ENCODE data around the gene GALNS.
"Not testable (repeated sequence)": the region's sequence is repeated elsewhere in the genome, so short reads cannot be mapped to it uniquely, and the experiment has no call there.

Gene GALNS, protein sequence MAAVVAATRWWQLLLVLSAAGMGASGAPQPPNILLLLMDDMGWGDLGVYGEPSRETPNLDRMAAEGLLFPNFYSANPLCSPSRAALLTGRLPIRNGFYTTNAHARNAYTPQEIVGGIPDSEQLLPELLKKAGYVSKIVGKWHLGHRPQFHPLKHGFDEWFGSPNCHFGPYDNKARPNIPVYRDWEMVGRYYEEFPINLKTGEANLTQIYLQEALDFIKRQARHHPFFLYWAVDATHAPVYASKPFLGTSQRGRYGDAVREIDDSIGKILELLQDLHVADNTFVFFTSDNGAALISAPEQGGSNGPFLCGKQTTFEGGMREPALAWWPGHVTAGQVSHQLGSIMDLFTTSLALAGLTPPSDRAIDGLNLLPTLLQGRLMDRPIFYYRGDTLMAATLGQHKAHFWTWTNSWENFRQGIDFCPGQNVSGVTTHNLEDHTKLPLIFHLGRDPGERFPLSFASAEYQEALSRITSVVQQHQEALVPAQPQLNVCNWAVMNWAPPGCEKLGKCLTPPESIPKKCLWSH

DNA sequence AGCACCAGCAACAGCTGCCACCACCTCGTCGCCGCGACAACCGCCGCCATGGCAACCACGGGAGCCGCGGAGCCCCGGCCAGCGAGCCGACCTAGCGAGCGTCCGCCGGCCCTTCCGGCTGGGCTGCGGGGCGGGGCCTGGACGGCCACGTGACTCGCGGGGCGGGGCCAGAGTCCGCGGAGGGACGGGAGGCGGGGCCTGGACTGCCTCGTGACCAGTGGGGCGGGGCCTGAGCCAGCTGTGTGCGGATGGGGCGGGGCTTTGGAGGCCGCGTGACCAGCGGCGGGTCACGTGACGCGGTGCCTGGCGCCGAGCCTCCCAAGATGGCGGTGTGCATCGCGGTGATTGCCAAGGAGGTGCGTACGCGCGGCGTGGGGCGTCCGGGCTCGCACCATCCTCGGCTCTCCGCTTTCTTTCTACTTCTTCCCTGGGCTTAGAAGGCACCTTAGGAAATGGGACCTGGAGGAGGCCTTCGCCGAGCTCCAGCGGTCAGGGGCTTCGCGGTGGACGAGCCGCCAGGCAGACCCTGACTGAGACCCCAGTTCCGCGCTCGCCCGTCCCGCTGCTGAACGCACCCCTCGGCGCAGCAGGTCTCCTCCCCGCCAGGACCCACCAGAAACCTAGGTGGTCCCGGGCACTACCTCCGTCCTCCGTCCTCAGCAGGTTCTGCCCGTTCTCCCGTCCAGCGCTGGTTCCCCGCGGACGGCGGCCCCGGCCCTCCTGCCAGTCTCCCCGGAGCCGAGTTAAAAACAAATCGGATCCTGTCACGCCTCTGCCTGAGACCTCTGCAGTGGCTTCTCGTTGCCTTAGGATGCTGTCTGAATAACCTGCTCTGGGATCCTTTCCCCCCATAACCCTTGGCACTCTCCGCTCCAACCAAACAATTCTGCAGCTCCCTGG, at the start of gene GALNS, which contains the start of gene TRAPPC2L:
GALNS (minus strand) TSS at position 120 of the 900 bp plus-strand sequence; CDS start at position 50, 70 bp downstream.
TRAPPC2L (plus strand) TSS at position 300 of the 900 bp plus-strand sequence; CDS start at position 324, 24 bp downstream.
- DNase-seq (ENCODE audit: low spot score) (peak; percentile 88), FAIRE-seq (no peak)

DNA sequence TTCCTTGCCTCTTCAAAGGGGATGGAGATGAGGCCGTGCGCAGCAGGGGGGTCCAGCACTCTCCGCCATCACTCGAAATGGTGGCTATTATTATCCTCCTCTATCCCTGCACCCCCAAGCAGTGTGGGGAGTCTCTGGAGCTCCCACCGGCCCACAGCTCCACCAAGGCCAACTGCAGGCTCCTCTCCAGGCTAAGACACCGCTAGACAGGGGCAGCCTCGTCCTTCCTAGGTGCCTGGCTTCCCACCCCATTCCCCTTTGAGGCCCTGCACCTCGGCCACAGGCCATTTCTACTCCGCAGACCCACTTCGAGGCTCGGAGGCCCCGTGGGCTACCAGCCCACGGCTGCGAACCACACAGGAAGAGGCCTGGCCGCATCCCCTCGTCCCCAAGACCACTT, 49.3 kb upstream of the GALNS start:
- DNase-seq (ENCODE audit: low spot score) = no peak
- no peak for FAIRE-seq

DNA sequence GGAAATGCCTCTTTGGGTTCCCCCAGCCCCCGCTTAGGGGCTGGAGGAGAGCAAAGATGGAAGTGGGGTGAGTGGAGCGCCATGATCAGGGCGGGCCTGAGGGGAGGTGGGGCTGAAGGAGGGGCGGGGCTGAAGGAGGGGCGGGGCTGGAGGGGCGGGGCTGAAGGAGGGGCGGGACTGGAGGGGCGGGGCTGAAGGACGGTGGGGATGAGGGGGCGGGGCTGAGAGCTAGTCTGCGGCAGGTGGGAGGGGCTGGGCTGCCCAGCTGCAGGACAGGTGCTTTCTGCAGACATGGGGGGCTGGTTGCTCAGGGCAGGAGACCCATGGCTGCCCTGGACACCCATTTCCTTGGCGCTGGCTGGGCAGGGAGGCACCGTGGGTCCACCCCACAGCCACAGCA, 48.8 kb upstream of the GALNS start:
- no peak for DNase-seq (ENCODE audit: low spot score)
- FAIRE-seq = no peak

DNA sequence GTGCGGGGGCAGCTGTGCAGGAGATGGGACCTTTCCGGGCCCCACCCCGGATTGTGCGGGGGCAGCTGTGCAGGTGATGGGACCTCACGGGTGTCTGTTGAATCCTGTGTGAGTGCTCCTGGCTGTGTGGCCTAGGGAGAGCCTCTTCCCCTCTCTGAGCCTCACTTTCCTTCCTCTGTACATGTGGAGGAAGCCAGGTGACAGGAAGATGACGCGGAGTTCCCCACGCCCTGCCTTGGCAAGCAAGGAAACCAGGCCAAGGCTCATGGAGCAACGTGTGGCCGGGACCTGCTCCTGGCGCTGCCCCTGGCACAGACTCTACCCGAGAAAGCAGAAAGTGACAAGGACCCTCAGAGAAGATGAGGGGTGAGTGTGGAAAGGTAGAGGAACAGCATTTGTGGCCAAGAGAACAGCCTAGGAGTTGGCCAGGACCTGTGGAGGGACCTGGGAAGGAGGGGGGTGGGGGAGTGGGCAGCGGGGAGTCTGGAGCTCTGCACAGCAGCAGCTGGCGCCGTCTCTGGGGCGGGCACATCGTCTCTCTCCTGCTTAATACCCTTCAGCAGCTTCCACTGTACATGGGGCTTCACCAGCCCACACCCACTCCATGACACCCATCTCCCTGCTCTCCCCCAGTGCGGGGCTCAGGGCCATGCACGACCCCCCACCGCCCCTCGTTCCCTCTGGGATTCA, 48.1 kb upstream of the GALNS start:
- DNase-seq (ENCODE audit: low spot score) (no peak), FAIRE-seq (no peak)

DNA sequence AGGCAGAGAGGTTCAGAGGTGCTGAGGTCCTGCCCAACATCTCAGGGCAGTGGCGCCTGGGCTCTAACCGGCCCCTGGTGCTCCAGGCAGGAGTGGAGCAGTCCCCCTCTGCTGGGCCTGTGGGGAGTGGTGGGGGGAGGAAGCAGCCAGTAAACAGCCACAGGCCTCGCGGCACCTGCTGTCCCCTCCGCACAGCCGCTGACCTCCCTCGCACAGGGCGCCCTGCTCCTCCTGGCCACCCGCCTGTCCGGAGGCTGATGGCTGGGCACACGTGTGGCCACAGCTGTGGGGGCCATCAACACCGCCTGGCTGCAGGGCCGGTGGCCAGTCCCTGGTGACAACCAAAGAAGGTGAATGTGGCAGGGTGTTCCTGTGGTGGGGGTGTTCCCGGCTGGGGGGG, 46.5 kb upstream of the GALNS start:
- DNase-seq (ENCODE audit: low spot score) (no peak), FAIRE-seq (no peak)

DNA sequence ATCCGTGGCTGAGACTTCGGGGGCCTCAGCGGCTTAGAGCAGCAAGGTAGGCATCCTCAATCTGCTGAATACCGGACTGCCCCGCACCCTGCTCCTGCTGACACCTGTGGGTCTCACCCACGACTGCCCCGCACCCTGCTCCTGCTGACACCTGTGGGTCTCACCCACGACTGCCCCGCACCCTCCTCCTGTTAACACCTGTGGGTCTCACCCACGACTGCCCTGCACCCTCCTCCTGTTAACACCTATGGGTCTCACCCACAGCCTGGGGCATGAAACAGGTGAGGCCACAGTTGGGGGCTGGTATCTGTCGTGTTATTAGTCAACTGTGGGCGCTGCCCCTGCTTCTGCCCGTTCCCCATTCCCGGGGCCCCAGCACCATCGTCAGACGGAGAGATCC, 46.0 kb upstream of the GALNS start:
- DNase-seq (ENCODE audit: low spot score) = no peak
- no peak for FAIRE-seq

DNA sequence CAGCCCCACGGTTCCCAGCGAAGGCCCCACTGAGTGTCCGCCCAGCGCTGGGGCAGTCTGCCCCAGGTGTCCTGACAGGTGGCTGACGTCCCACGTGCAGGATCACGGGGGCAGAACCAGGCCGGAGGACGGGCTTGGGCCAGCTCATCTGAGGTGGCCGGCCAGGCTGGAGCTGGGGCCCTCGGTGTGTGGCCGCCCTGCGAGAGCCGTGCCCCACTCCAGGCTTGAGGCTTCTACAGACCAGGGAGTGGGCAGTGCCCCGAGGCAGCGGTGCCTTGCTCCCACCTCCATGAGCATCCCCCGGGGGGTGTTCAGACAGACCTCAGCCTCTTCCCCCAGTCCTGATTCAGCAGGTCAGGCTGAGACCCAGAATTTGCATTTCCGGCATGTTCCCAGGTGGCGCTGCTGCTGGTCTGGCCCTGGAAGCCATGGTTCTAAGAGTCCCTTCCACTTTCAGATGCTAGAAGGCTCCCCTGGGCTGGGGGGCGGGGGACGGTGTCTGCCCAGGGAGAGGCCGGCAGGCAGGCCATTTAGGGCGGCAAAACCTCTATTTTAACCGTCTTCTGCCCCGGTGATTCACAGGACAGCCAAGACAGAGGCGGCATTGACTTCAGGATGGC, 45.1 kb upstream of the GALNS start:
- FAIRE-seq (no peak), DNase-seq (ENCODE audit: low spot score) (no peak)

DNA sequence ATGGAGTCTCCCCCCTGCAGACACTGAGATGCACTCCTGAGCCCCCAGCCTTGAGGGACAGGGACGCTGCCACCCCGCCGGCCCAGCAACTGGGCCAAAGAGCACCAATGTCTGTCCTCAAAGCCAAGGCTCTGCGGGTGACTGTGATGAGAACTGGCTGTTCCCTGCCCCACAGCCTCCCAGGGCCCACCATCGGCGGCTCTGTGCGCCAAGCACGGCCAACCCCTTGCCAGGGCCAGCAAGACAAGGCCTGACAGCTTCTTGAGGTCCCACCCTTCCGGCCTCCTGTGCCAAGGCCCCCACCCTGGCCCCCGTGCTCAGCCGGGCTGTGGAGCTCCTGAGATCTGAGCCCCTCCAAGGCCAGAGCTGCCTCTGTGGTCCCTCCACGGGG, 43.9 kb upstream of the GALNS start:
- DNase-seq (ENCODE audit: low spot score) (no peak), FAIRE-seq (no peak)

DNA sequence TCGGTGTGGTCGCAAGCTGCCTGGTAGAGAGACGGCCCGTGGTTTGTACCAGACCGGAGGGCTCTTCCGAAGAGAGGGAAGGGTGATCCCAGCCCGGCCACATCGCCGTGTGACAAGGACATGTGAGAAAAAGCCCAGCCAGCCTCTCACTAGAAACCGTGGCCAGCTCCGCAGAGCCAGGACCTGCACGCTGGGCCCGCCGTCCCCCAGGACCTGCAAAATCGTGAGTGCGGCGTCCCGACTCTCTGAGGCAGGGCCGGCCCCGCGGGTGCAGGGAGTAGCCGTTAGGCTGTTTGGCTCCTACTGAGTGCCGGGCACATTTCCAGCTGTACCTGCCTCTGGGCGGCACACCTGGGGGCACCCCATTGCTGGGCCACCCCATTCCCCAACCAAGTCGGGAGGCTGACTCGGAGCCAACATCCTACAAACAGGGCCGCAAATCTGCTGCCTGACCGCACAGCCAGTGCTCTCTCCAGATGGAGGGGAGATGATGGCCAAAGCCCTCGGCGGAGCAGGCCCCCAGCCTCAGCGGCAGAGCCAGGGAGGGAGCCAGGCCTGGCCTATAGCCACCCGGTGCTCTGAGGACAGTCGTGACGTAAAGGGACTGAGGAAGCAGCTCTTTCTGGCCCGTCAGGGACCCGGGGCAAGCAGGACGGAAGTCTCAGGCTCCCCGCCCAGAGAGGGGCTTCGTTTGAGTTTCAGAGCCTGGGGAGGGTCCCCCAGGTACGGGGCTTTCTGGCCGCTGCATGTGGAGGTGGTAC, 43.3 kb upstream of the GALNS start:
- DNase-seq (ENCODE audit: low spot score) (no peak), FAIRE-seq (no peak)

DNA sequence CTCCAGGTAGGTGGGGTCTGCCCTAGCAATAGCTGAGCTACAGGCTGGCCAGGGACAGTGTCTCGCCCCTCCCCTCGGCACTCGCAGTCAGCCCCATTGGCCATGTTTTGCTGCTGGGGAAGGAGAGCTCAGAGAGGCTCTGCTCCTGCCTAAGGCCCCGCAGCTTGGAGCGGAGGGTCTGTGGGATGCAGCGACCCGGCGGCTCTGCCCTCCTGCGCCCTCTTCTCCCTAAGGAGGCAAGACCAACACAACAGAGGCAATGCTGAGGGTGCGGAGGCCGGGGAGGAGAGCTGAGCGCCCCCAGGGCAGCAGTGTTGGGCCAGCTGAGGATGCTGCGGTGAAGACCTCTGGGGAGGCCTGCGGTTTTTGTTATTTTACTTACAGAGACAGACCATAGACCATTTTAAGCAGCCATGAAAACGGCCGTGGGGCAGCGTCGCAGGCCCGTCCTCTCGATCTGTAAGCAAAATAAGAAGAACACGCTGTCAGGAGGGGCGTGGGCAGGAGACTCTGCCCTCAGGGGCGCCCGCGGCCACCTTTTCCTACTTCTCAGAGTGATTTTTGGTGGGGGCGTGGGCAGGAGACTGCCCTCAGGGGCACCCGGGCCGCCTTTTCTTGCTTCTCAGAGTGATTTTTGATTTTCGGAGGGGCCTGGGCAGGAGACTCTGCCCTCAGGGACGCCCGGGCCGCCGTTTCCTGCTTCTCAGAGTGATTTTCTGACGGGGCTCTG, 41.1 kb upstream of the GALNS start:
- DNase-seq (ENCODE audit: low spot score) (no peak), FAIRE-seq (no peak)

DNA sequence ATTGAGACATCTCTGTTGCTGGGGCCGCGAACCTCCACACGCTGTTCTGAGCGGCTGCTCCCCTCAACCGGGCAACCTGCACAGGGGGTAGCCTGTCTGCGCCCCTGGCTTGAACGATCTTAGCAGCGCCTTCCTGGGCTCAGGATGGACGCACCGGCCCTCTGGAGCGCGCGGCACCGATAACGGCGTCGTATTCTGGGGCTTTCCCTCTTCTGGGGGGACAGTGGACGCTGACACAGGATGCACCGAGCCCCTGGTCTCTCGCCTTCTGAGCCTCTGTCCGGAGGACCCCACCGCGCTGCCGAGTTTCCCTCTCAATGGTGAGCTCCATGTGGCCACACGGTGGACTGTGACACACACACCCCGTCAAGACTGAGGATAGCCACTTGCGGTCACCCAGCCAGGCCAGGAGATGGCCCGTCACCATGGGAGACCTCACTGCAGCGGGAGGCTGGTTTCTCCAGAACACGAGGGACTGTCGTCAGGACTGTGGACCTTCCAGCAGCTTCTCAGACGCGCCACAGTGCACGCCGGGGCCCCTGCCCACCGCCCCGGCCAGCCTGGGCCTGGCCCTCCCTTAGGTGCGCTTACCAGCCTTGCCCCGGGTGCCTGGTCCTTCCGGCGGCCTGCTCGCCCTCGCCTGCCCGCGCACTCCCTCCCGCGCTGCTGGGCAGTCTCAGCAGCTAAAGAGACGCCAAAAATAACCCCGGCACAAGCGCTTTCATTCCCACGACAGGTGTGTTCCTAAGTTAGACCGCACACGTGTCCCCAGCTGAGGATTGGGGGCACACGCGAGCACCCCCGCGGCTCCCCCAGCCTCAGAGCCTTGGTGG, 39.7 kb upstream of the GALNS start:
- no peak for FAIRE-seq

DNA sequence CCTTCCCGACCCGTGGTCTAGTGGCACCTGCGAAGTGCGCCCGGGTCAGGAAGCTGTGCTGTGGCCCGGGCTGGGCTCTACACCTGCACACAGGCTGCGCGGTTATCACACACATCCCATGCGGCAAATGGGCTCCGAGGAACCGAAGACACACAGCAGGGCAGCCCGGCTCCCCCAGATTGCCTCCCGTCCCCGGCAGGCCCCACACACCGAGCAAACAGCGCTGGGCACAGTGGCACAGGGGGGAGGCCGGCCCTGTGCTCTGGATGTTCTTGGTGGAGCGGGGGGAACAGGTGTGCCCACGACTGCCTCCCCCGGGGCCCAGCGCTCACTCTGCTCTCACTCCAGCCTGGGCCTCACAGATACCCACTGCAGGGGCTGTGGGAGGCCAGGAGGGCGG, 38.6 kb upstream of the GALNS start:
- DNase-seq (ENCODE audit: low spot score) (no peak), FAIRE-seq (no peak)

More for the DNA sequence above, 39.7 kb upstream of the GALNS start:
- no peak for DNase-seq (ENCODE audit: low spot score)

DNA sequence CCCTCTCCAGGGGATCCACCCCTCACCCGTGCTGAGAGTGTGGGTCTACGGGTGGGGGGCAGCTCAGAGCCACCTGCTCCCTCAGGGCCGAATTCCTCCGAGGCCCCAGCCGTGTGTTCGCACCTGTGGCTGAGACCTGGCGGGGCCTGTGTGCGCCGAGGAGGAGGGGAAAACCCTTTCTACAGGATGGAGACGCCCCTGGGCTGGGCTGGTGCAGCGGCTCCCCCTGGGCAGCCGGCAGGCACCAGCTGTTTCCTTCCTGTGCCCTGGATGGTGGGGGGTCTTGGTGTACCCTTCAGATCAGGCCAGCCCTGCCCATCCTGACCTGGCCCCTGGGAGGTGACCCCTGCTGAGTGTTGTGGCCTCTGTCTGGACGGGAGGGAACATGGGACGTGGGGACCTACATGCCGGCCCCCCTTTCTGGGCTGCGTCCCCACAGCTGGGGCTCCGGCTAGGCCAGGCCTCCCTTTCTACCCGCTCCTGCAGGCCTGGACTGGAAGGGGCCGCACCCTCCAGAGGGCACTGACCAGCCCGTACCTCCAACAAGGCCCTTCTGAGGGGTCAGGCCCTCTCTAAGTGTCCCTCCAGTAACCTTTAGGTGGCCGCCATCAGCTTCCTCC, 38.0 kb upstream of the GALNS start:
- no peak for FAIRE-seq
- DNase-seq (ENCODE audit: low spot score) = no peak

DNA sequence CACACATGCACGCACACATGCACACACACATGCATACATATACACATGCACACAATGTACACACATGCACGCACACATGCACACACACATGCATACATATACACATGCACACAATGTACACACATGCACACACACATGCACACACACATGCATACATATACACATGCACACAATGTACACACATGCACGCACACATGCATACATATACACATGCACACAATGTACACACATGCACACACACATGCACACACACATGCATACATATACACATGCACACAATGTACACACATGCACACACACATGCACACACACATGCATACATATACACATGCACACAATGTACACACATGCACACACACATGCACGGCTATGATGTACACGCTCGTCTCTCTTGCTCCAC, 37.5 kb upstream of the GALNS start:
- not testable (repeated sequence) for FAIRE-seq; DNase-seq (ENCODE audit: low spot score)

DNA sequence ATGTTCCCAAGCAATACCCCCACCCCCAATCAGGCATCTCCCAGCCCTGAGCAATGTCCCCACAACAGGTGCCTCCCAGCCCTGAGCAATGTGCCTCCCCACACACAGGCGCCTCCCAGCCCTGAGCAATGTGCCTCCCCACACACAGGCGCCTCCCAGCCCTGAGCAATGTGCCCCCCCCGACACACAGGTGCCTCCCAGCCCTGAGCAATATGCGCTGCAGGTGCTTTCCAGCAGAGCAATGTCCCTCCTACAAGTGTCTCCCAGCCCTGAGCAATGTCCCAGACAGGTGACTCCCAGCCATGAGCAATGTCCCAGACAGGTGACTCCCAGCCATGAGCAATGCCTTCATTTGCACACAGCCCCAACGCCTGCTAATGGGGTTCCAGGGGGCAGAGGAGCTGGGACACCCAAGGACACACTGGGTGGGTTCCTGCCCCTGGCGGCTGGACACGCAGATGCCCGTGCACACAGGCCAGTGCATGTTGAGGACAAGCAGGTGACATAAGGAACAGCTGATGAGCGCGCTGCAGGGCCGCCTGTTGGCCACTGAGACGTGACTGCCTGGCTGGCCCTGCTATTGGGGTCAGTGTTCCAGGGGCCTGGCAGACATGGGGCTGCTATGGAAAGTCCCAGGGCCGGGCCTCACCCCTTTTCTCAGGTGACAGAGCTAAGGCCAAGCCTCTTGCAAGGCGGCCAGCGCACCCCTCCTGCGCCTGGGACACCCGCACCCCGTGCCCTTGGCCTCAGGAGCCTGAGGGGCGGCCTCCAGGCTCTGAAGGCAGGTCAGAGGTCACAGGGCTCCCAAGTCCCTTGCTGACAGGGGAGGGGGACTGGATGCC, 36.6 kb upstream of the GALNS start:
- no peak for DNase-seq (ENCODE audit: low spot score)
- no peak for FAIRE-seq

DNA sequence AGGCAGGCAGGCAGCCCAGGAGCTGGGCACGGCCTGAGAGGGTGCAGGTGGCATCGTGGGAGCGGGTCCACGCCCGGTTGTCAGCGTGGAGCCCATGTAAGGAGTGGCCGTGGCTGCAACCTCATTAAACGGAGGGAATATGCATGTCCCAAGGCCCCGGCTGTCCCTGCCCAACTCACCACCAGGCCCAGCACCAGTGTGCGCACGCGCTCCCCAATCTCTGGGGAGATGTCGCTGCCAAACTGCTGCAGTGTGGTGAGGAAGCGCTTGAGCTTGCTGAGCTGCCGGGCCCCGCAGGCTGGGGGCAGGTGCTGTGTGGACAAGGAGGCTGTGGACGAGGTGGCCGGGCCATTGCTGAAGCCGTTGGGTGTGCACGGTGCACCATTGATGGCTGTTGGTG, 35.3 kb upstream of the GALNS start:
- DNase-seq (ENCODE audit: low spot score) = no peak
- no peak for FAIRE-seq

DNA sequence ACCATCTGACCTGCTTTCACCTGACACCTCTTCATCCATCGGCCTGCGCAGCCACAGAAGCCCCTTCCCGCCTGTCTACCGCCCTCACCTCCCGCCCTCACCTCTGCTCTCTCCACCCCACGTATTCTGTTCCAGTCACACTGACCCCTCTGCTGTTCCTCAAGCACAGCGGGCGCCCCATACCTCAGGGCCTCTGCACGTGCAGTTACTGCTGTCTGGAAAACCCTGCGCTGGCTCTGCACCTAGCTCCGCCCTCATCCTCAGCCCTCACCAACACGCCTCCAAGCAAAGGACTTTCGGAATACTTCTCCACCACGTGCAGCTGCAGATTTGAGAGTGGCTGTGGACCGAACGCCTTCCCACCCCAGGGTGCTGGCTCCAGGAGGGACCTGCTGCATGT, 34.3 kb upstream of the GALNS start:
- FAIRE-seq (no peak), DNase-seq (ENCODE audit: low spot score) (no peak)

Data from RCC 7860 (cell line).